Spleen (tissue), 11 donors: ENCODE results near the gene MKRN1. TPM values are rescaled to one million over a fixed set of nuclear protein-coding genes. Genes with fewer than 3 reads are reported as not detected.
"Not testable (repeated sequence)": the region's sequence is repeated elsewhere in the genome, so short reads cannot be mapped to it uniquely, and the experiment has no call there.

Experiments
- DNase-seq: peaks from one replicate; pipeline ENCODE4 v3.0.0-alpha.2; 2020
- H3K27ac ChIP-seq, 8 donors: fragments of 200-600 bp; sonication (generic) in 7 of 8; 1 replicate in 4 of 8; 2 replicates in 4 of 8; pipeline versions ENCODE4 v1.5.0 to v1.8.0; 2016 to 2021; ENCODE audit warnings: inconsistent platforms in 4 of 8, mild to moderate bottlenecking in 4 of 8, moderate library complexity in 1 of 8
- H3K27me3 ChIP-seq, 7 donors: fragments of 200-600 bp; sonication (generic) in 6 of 7; replicated peaks in 1 of 7; 1 replicate in 4 of 7; 2 replicates in 3 of 7; pipeline versions ENCODE4 v1.5.0 to v1.8.0; 2016 to 2021; ENCODE audit warnings: inconsistent platforms in 3 of 7, mild to moderate bottlenecking in 1 of 7
- H3K36me3 ChIP-seq, 6 donors: fragments of 200-600 bp; sonication (generic) in 5 of 6; 1 replicate in 4 of 6; 2 replicates in 2 of 6; pipeline versions ENCODE4 v1.5.0 to v1.8.0; 2016 to 2021; ENCODE audit warnings: inconsistent platforms in 2 of 6
- H3K4me1 ChIP-seq, 6 donors: fragments of 200-600 bp; sonication (generic) in 5 of 6; 1 replicate in 3 of 6; 2 replicates in 3 of 6; pipeline versions ENCODE4 v1.5.0 to v1.8.0; 2016 to 2021; ENCODE audit warnings: inconsistent platforms in 3 of 6
- H3K4me3 ChIP-seq, 8 donors: fragments of 200-600 bp; sonication (generic) in 7 of 8; 1 replicate in 4 of 8; 2 replicates in 4 of 8; pipeline versions ENCODE4 v1.5.0 to v1.8.0; 2016 to 2021; ENCODE audit warnings: inconsistent platforms in 4 of 8, mild to moderate bottlenecking in 4 of 8, moderate library complexity in 2 of 8
- H3K9me3 ChIP-seq, 8 donors: fragments of 200-600 bp; sonication (generic) in 7 of 8; 1 replicate in 4 of 8; 2 replicates in 4 of 8; pipeline versions ENCODE4 v1.5.0 to v1.8.0; 2016 to 2021; ENCODE audit warnings: inconsistent platforms in 4 of 8
- CTCF ChIP-seq, 11 experiments: fragments of 200-600 bp in 7 of 11; fragments of 450-650 bp in 4 of 11; sonication (generic) in 4 of 11; IDR thresholded peaks in 8 of 11; conservative IDR thresholded peaks in 3 of 11; 1 replicate in 7 of 11; 2 replicates in 4 of 11; pipeline versions ENCODE4 v1.4.0 to v1.8.0; 2016 to 2021; ENCODE audit warnings: antibody characterized with exemption in 11 of 11, inconsistent platforms in 4 of 11, mild to moderate bottlenecking in 1 of 11
- POLR2A ChIP-seq, 3 donors: fragments of 450-650 bp; IDR thresholded peaks; one replicate each; pipeline ENCODE4 v1.5.1; 2017; ENCODE audit warnings: antibody characterized with exemption in 3 of 3, mild to moderate bottlenecking in 1 of 3
- POLR2AphosphoS5 ChIP-seq, 3 donors: sonication (generic); formaldehyde crosslinking; IDR thresholded peaks; one replicate each; pipeline ENCODE4 v1.5.1; 2017; ENCODE audit warnings: antibody characterized with exemption in 3 of 3
- WGBS, 5 donors: extraction: QIAGEN DNeasy Blood & Tissue Kit in 3 of 5; methylation state at CpG; one replicate each; pipeline versions ENCODE4 v1.1.5 to v1.1.7; 2013 to 2018; 5-methylcytosine and 5-hydroxymethylcytosine counted together
- intact Hi-C: fragments of 100-400 bp; cut with DNase I; formaldehyde crosslinking; loops from one replicate; pipeline ENCODE4 v1.15.0; 2023; ENCODE audit warnings: low total_unique reads
- polyA plus RNA-seq, 3 donors: library from polyadenylated mRNA; stranded (reverse); fragments of 200-250 nt; gene quantifications; one replicate each; pipeline ENCODE4 v1.2.1, GENCODE V29; 2013
- total RNA-seq, 7 donors: library from RNA; depleted of rRNA in 3 of 7; stranded (reverse); fragments of >200 nt in 3 of 7; fragmentation: NEBNext Ultra II Directional in 4 of 7; extraction: Animal tissue kit (Norgen Biotek cat#: 25700) in 4 of 7; gene quantifications; one replicate each; pipeline versions ENCODE4 v1.1.0 to v1.2.1, GENCODE V29; 2016 to 2021
- donor health status: healthy with polysubstance abuse.
- donor health status: DM: no; HTN: no; CAD: no; lungs with moderate emphysema.
- donor health status: DM: no; HTN: no; CAD: no.
- donor health status: Bipolar disorder and iron deficiency.
- donor health status: healthy.
- donor health status: DM: no; HTN: no; CAD: no.
- donor health status: DM: yes; HTN: yes; CAD: no.

The MKRN1 gene
- total and polyA plus RNA-seq, 10 donors: 41.8 to 179 (median 101) TPM

GRCh38 chr7:140458201-140458600, 21.1 kb downstream of the MKRN1 start:
- Histone ChIP-seq H3K9me3 (no peaks in the 10 kb centered on the region), H3K4me1 (peaks cover 0 to 4% (median 0%) of the 10 kb centered on the region in 6 donors), H3K27ac (no peak overlapping the region), H3K4me3 (no peak overlapping the region), H3K27me3 (no peaks in the 10 kb centered on the region), H3K36me3 (peaks cover 0 to 100% (median 84%) of the 10 kb centered on the region in 6 donors)
- 88 to 94% (median 91%) methylated on average over 3 of the region's 3 CpGs for WGBS, 5 donors
- intact Hi-C loops: no loop called here
- TF ChIP-seq CTCF (IDR thresholded peaks at IDR 0.05 in 8 of 11, conservative IDR thresholded peaks at IDR 0.05 in 3 of 11) (no peak), POLR2AphosphoS5 (IDR thresholded peaks at IDR 0.05) (no peak), POLR2A (IDR thresholded peaks at IDR 0.05) (no peak)
- DNase-seq: no peak

- H3K9me3 ChIP-seq: no peaks in the 10 kb centered on the region
- TF ChIP-seq CTCF (IDR thresholded peaks at IDR 0.05 in 8 of 11, conservative IDR thresholded peaks at IDR 0.05 in 3 of 11) (no peak), POLR2AphosphoS5 (IDR thresholded peaks at IDR 0.05) (no peak), POLR2A (IDR thresholded peaks at IDR 0.05) (no peak)
- no peak for DNase-seq
- H3K27me3 ChIP-seq: no peaks in the 10 kb centered on the region
- H3K4me1 ChIP-seq: peaks cover 0 to 3% (median 0%) of the 10 kb centered on the region in 6 donors
- intact Hi-C loops: no loop called here
- 79 to 91% (median 89%) methylated on average over 9 of the region's 9 CpGs for WGBS, 5 donors
- H3K36me3 ChIP-seq: peaks cover 0 to 100% (median 81%) of the 10 kb centered on the region in 6 donors
- no peak overlapping the region for H3K27ac ChIP-seq
- no peak overlapping the region for H3K4me3 ChIP-seq
These were observed 22.7 kb downstream of the MKRN1 start for GRCh38 chr7:140456551-140457051.

- peaks cover 0 to 95% (median 73%) of the 10 kb centered on the region in 6 donors for H3K36me3 ChIP-seq
- peaks cover 0 to 11% (median 2%) of the 10 kb centered on the region in 6 donors for H3K4me1 ChIP-seq
- intact Hi-C loops: no loop called here
- TF ChIP-seq POLR2AphosphoS5 (IDR thresholded peaks at IDR 0.05) (no peak), CTCF (IDR thresholded peaks at IDR 0.05 in 8 of 11, conservative IDR thresholded peaks at IDR 0.05 in 3 of 11) (no peak), POLR2A (IDR thresholded peaks at IDR 0.05) (no peak)
- H3K9me3 ChIP-seq: no peaks in the 10 kb centered on the region
- no peak for DNase-seq
- no peak overlapping the region for H3K27ac ChIP-seq
- H3K4me3 ChIP-seq: no peak overlapping the region
- WGBS, 5 donors: 65 to 86% (median 84%) methylated on average over 4 of the region's 4 CpGs
- H3K27me3 ChIP-seq: no peaks in the 10 kb centered on the region
These were observed 23.6 kb downstream of the MKRN1 start for GRCh38 chr7:140455743-140456142.

- intact Hi-C loops: no loop called here
- TF ChIP-seq CTCF (IDR thresholded peaks at IDR 0.05 in 8 of 11, conservative IDR thresholded peaks at IDR 0.05 in 3 of 11): no peak
- TF ChIP-seq POLR2A (IDR thresholded peaks at IDR 0.05): no peak
- no peak for TF ChIP-seq POLR2AphosphoS5 (IDR thresholded peaks at IDR 0.05)
- Histone ChIP-seq H3K27me3 (no peaks in the 10 kb centered on the region), H3K36me3 (peaks cover 0 to 84% (median 67%) of the 10 kb centered on the region in 6 donors), H3K4me3 (no peak overlapping the region), H3K9me3 (no peaks in the 10 kb centered on the region), H3K27ac (no peak overlapping the region), H3K4me1 (peaks cover 0 to 22% (median 7%) of the 10 kb centered on the region in 6 donors)
- 61 to 75% (median 65%) methylated on average over 8 of the region's 8 CpGs for WGBS, 5 donors
- DNase-seq: no peak
These were observed 24.7 kb downstream of the MKRN1 start for GRCh38 chr7:140454657-140455015.

GRCh38 chr7:140453785-140454656, 25.3 kb downstream of the MKRN1 start:
- WGBS, 5 donors: 78 to 84% (median 81%) methylated on average over 7 to 9 of the region's 9 CpGs
- H3K36me3 ChIP-seq: peaks cover 0 to 80% (median 61%) of the 10 kb centered on the region in 6 donors
- DNase-seq, intact Hi-C loops, H3K9me3 ChIP-seq, H3K4me3 ChIP-seq, H3K27ac ChIP-seq, H3K27me3 ChIP-seq: not testable (repeated sequence)
- peaks cover 0 to 23% (median 8%) of the 10 kb centered on the region in 6 donors for H3K4me1 ChIP-seq
